Gastrocnemius medialis (tissue), 4 donors: Measurements from ENCODE around the gene MTM1. TPM values are rescaled to one million over a fixed set of nuclear protein-coding genes. Genes with fewer than 3 reads are reported as not detected.

Source experiments
- ATAC-seq, 2 donors: fragments of 150-250 bp; one replicate each; pipeline ENCODE4 v1.9.1; 2016
- DNase-seq, 2 donors: peaks; one replicate each; pipeline ENCODE4 v3.0.0-alpha.2; 2019
- H3K27ac ChIP-seq, 4 donors: fragments of 200-600 bp; sonication (generic); 1 replicate in 1 of 4; 2 replicates in 3 of 4; pipeline ENCODE4 v1.5.1; 2016 to 2018; ENCODE audit warnings: mild to moderate bottlenecking in 2 of 4, moderate library complexity in 1 of 4
- H3K27me3 ChIP-seq, 3 donors: fragments of 200-600 bp; sonication (generic) in 2 of 3; 1 replicate in 1 of 3; 2 replicates in 2 of 3; pipeline versions ENCODE4 v1.5.1 to v1.6.0; 2016 to 2019; ENCODE audit warnings: mild to moderate bottlenecking in 1 of 3, moderate library complexity in 1 of 3
- H3K36me3 ChIP-seq, 2 donors: fragments of 200-600 bp; sonication (generic) in 1 of 2; one replicate each; pipeline ENCODE4 v1.5.1; 2017 to 2018
- H3K4me1 ChIP-seq, 2 donors: fragments of 200-600 bp; sonication (generic) in 1 of 2; one replicate each; pipeline ENCODE4 v1.5.1; 2016 to 2017; ENCODE audit warnings: mild to moderate bottlenecking in 2 of 2
- H3K4me3 ChIP-seq, 4 donors: fragments of 200-600 bp; sonication (generic) in 3 of 4; 1 replicate in 1 of 4; 2 replicates in 3 of 4; pipeline ENCODE4 v1.5.1; 2016 to 2019; ENCODE audit warnings: mild to moderate bottlenecking in 2 of 4
- H3K9me3 ChIP-seq, 3 donors: fragments of 200-600 bp; sonication (generic) in 2 of 3; 1 replicate in 1 of 3; 2 replicates in 2 of 3; pipeline ENCODE4 v1.5.1; 2016 to 2019
- POLR2A ChIP-seq, 2 donors: fragments of 450-650 bp; IDR thresholded peaks; one replicate each; pipeline ENCODE4 v1.6.1; 2017; ENCODE audit warnings: antibody characterized with exemption in 2 of 2, mild to moderate bottlenecking in 2 of 2, moderate library complexity in 2 of 2
- in situ Hi-C, 4 donors: fragments of 200-750 bp; cut with MboI; loops; one replicate each; pipeline versions ENCODE4 v1.15.0 to v1.8.0; 2017; ENCODE audit warnings: low sequenced_read_pairs in 4 of 4
- intact Hi-C: fragments of 100-400 bp; cut with DNase I; formaldehyde crosslinking; loops from one replicate; pipeline ENCODE4 v1.15.1; 2023; ENCODE audit warnings: low total_unique reads
- total RNA-seq, 4 donors: library from RNA; depleted of rRNA; stranded (reverse); fragments of >200 nt; gene quantifications; one replicate each; pipeline versions ENCODE4 v1.1.0 to v1.2.3, GENCODE V29; 2016
- TF ChIP-seq, protein P1 (sequence below), 5 experiments: fragments of 450-650 bp in 3 of 5; fragments of 200-600 bp in 2 of 5; sonication (generic) in 2 of 5; IDR thresholded peaks in 4 of 5; conservative IDR thresholded peaks in 1 of 5; 1 replicate in 4 of 5; 2 replicates in 1 of 5; pipeline ENCODE4 v1.5.1; 2016 to 2019; ENCODE audit warnings: antibody characterized with exemption in 5 of 5, mild to moderate bottlenecking in 3 of 5, moderate library complexity in 3 of 5

Gene MTM1
- total RNA-seq, 4 donors from 2014 or later: 6.3 to 18.1 (median 11.5) TPM

DNA sequence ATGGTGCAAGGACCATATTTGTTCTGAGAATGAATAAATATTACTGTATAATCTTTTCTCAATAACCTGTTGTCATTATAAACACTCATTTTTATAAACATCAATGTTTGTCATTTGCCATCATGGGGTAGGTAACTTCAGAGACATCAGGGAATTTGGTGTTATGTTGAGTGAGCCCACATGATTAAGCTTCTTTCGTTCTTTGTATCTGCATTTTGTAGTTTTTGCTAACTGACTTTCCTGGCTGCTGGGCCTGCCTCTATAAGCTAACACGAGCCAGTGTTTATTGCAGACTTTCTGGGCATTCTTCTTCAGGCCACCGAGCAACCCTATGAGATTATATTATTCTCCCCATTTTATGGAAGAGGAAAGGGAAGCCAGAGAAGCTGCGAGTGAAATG, 76.0 kb downstream of the MTM1 start:
- Histone ChIP-seq H3K9me3 (no peaks in the 10 kb centered on the region), H3K36me3 (peaks cover 0 to 4% of the 10 kb centered on the region in 2 donors), H3K4me1 (no peaks in the 10 kb centered on the region), H3K4me3 (no peak overlapping the region), H3K27ac (no peak overlapping the region), H3K27me3 (no peaks in the 10 kb centered on the region)
- DNase-seq (no peak), ATAC-seq (no peak)
- TF ChIP-seq, protein P1, sequence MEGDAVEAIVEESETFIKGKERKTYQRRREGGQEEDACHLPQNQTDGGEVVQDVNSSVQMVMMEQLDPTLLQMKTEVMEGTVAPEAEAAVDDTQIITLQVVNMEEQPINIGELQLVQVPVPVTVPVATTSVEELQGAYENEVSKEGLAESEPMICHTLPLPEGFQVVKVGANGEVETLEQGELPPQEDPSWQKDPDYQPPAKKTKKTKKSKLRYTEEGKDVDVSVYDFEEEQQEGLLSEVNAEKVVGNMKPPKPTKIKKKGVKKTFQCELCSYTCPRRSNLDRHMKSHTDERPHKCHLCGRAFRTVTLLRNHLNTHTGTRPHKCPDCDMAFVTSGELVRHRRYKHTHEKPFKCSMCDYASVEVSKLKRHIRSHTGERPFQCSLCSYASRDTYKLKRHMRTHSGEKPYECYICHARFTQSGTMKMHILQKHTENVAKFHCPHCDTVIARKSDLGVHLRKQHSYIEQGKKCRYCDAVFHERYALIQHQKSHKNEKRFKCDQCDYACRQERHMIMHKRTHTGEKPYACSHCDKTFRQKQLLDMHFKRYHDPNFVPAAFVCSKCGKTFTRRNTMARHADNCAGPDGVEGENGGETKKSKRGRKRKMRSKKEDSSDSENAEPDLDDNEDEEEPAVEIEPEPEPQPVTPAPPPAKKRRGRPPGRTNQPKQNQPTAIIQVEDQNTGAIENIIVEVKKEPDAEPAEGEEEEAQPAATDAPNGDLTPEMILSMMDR (IDR thresholded peaks at IDR 0.05 in 4 of 5, conservative IDR thresholded peaks at IDR 0.05 in 1 of 5): no peak
- TF ChIP-seq POLR2A (IDR thresholded peaks at IDR 0.05): no peak
- in situ Hi-C loops: no loop called here
- intact Hi-C loops: no loop called here

DNA sequence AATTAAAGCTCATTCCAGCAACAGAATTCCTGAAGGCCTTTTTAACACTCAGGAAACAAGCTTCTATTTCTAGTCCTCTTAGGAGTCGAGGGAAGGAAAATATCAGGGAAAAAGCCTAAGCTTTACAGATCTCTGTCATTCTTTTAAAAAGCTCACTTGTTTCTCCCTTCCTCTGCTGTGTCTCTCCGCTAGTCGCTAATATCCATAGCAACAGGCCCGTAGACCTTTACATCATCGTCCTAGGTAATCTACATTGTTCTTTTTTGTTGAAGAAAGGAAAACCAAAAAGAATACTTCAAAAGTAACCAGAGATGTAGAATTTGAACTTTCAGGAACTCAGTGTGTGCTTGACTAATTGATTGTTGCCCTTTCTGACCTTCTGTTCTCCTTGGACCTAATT, 78.9 kb downstream of the MTM1 start:
- Histone ChIP-seq H3K27ac (no peak overlapping the region), H3K27me3 (no peaks in the 10 kb centered on the region), H3K4me1 (no peaks in the 10 kb centered on the region), H3K9me3 (no peaks in the 10 kb centered on the region), H3K36me3 (peaks cover 0 to 4% of the 10 kb centered on the region in 2 donors), H3K4me3 (no peak overlapping the region)
- ATAC-seq (no peak), DNase-seq (no peak)
- TF ChIP-seq POLR2A (IDR thresholded peaks at IDR 0.05): no peak
- TF ChIP-seq, protein P1 (IDR thresholded peaks at IDR 0.05 in 4 of 5, conservative IDR thresholded peaks at IDR 0.05 in 1 of 5): no peak
- in situ Hi-C loops (no loop called here), intact Hi-C loops (no loop called here)

- H3K4me1 ChIP-seq: no peaks in the 10 kb centered on the region
- in situ Hi-C loops: no loop called here
- intact Hi-C loops: no loop called here
Observed at GRCh38 chrX:150648296-150648940, 80.0 kb downstream of the MTM1 start.

GRCh38 chrX:150649096-150649870, 80.9 kb downstream of the MTM1 start:
- ATAC-seq (peak in 1 of 2 donors; percentile 39), DNase-seq (no peak)
- H3K27ac ChIP-seq: no peak overlapping the region
- TF ChIP-seq POLR2A (IDR thresholded peaks at IDR 0.05): no peak
- TF ChIP-seq, protein P1 (IDR thresholded peaks at IDR 0.05 in 4 of 5, conservative IDR thresholded peaks at IDR 0.05 in 1 of 5): no peak
- H3K27me3 ChIP-seq: no peaks in the 10 kb centered on the region
- peaks cover 0 to 4% of the 10 kb centered on the region in 2 donors for H3K36me3 ChIP-seq
- H3K9me3 ChIP-seq: no peaks in the 10 kb centered on the region
- no peak overlapping the region for H3K4me3 ChIP-seq
- H3K4me1 ChIP-seq: no peaks in the 10 kb centered on the region
- intact Hi-C loops: no loop called here
- in situ Hi-C loops: no loop called here

More at GRCh38 chrX:150648296-150648940, 80.0 kb downstream of the MTM1 start:
- no peak for ATAC-seq
- H3K27me3 ChIP-seq: no peaks in the 10 kb centered on the region
- H3K27ac ChIP-seq: no peak overlapping the region
- TF ChIP-seq, protein P1 (IDR thresholded peaks at IDR 0.05 in 4 of 5, conservative IDR thresholded peaks at IDR 0.05 in 1 of 5): no peak
- TF ChIP-seq POLR2A (IDR thresholded peaks at IDR 0.05): no peak
- peaks cover 0 to 4% of the 10 kb centered on the region in 2 donors for H3K36me3 ChIP-seq
- no peaks in the 10 kb centered on the region for H3K9me3 ChIP-seq
- no peak for DNase-seq
- no peak overlapping the region for H3K4me3 ChIP-seq
